Loucy (cell line): Measurements from ENCODE around the gene C16orf89.

Experiments
- EZH2phosphoT487 ChIP-seq: fragments of 200-600 bp; IDR thresholded peaks from 2 replicates; pipeline ENCODE4 v1.6.1; 2018; ENCODE audit warnings: antibody characterized with exemption, mild to moderate bottlenecking, moderate library complexity, borderline replicate concordance
- TF ChIP-seq, protein P1 (sequence below): fragments of 200-600 bp; sonication (generic); conservative IDR thresholded peaks from 2 replicates; pipeline ENCODE4 v1.5.1; 2014; ENCODE audit warnings: mild to moderate bottlenecking, antibody characterized with exemption, low read length

DNA sequence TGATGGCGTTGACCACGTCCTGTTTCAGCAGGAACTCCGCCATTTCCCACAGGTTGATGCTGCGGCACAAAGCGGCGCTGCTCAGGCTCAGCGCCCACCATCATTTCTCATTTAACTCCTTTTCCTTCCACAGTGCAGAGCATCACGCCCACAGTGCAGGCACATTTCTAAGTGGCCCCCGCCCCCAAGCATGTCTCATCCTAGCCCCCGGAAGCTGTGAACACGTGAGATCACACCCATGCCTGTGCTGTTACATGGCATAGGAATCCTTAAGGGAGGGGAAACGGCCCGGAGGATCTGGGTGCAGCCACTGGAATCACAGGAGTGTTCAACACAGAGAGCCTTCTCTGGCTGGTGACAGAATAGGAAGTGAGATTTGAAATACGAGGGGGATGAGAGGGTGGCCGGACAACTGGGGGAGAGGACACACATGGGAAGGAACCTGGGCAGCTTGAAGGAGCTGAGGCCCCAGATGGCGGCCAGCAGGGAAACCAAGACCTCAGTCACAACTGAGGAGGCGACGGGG, 36.7 kb downstream of the C16orf89 start:
- TF ChIP-seq, protein P1, sequence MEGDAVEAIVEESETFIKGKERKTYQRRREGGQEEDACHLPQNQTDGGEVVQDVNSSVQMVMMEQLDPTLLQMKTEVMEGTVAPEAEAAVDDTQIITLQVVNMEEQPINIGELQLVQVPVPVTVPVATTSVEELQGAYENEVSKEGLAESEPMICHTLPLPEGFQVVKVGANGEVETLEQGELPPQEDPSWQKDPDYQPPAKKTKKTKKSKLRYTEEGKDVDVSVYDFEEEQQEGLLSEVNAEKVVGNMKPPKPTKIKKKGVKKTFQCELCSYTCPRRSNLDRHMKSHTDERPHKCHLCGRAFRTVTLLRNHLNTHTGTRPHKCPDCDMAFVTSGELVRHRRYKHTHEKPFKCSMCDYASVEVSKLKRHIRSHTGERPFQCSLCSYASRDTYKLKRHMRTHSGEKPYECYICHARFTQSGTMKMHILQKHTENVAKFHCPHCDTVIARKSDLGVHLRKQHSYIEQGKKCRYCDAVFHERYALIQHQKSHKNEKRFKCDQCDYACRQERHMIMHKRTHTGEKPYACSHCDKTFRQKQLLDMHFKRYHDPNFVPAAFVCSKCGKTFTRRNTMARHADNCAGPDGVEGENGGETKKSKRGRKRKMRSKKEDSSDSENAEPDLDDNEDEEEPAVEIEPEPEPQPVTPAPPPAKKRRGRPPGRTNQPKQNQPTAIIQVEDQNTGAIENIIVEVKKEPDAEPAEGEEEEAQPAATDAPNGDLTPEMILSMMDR, result no peak
- TF ChIP-seq EZH2phosphoT487, result no peak
